ENCODE measurements around the gene MAP3K14.

Gene MAP3K14

DNA sequence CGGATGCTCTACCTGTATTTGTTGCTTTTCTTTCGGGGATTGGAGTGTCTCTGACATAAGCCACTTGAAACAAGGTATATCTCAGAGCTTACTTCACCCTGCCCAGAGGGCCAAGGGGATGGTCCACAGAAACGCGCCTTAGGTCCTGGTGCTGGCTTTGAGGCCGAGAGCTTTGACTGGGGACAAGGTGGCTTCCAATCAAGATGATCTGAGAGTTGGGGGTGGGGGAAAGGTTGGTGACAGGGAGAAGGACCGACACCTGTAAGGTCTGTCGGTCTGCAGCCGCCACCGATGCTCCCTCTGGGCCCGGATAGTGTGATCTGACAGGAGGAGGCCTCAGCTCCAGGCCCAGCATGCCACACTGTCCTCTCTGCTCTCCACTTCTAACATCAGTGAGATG is 33.1 kb downstream of the MAP3K14 start:
- no peak for DNase-seq (ENCODE audit: low read depth, low spot score)

GRCh38 chr17:45282683-45283644 is 33.9 kb downstream of the MAP3K14 start:
- peak; percentile 77 for DNase-seq (ENCODE audit: low read depth, low spot score)

DNA sequence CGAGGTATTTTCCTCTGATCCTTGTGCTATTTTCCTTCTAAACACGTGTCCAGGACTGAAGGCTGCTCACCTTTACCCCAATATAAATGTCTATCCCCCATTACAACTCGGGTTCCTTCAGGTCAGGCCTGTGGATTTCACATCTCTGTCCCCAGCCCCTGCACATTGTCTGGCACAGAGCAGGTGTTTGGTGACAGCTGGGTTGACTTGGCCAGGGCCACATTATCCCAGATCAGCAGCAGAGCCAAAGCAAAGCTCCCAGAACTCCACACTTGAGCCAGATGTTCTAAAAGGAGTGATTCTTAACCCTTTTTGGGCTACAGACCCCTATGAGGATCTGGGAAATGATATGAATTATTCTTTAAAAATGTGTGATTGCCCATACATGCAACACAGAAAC is 36.9 kb downstream of the MAP3K14 start:
- DNase-seq (ENCODE audit: low read depth, low spot score): no peak

GRCh38 chr17:45277992-45278391 is 38.8 kb downstream of the MAP3K14 start:
- peak; percentile 81 for DNase-seq (ENCODE audit: low read depth, low spot score)

DNA sequence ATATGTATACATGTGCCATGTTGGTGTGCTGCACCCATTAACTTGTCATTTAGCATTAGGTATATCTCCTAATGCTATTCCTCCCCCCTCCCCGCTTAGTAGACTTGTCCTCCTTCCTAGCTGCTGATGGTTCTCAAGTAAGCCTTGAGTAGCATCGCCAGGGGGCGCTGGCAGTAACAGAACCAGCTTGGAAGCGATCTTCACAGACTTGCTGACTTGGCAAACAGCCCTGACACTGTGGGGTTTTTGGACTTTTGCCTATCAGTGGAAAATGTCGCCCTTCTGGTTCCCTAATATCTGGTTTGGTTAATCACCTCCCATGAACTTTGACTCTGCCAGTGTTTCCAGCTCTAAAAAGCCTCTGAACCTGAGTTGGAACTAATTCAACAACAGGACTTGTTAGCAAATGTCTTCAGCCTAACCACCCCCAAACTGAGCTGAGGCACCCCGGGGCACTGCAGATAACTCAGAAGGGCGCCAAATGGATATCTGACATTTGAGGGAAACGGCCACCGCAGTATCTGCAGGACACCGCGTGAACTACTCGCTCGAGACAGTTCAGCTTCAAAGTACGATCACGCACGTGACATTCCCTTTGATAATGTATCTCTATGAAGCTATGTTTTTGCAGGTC is 39.5 kb downstream of the MAP3K14 start:
- DNase-seq (ENCODE audit: low read depth, low spot score): peak; percentile 94

DNA sequence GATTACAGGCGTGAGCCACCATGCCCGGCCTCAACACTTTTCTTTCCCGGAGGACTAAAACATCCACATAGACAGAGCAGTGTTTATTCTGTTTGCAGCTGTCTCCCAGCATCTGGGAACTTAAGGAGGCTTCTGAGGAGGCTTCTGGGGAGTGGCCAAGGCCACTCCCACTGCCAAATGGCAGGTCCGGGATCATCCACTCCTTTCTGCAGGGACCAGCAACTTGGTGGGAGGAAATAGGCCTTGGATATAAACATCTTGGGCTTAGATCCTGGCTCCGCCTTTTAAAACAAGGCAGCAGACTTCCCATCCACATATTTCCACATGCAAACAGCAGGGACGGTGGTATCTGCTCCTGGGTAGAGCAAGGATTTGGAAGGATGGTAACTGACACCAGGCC is 40.8 kb downstream of the MAP3K14 start:
- no peak for DNase-seq (ENCODE audit: low read depth, low spot score)

DNA sequence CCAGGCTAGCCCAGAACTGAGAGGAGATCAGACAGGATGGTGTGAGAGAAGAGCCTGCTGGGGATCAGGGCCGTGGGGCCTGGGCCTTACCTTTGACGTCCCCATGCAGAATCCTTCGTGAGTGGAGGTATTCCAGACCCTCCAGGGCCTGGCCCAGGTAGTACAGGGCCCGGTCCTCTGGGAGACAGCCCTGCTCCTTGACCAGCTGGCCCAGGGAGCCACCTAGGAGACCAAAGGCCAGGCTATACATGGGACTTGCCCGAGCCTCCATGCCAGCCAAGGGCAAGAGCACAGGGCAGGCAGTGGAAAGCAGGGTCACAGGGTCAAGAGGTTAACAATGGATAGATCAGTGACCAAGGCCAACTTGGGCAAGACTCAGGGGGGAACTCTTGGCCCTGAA is 42.8 kb downstream of the MAP3K14 start:
- no peak for DNase-seq (ENCODE audit: low read depth, low spot score)

GRCh38 chr17:45273551-45273957 is 43.3 kb downstream of the MAP3K14 start:
- no peak for DNase-seq (ENCODE audit: low read depth, low spot score)

DNA sequence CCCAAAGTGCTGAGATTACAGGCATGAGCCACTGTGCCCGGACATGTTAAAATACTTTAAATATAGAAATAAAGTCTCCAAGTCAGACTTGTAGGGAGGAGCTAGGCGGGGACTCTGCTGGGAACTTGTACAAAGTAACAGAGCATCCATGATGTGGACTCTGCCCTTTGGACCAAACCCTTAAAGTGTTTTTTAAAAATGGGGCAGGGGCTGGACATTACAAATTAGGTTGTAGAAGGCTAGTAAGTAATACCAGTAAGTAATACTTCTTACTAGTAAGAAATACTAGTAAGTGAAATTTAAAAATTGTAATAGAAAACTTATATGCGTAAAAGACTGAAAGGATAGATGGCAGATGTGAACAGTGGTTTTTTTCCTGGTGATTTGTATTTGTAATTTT is 45.2 kb downstream of the MAP3K14 start:
- no peak for DNase-seq (ENCODE audit: low read depth, low spot score)

DNA sequence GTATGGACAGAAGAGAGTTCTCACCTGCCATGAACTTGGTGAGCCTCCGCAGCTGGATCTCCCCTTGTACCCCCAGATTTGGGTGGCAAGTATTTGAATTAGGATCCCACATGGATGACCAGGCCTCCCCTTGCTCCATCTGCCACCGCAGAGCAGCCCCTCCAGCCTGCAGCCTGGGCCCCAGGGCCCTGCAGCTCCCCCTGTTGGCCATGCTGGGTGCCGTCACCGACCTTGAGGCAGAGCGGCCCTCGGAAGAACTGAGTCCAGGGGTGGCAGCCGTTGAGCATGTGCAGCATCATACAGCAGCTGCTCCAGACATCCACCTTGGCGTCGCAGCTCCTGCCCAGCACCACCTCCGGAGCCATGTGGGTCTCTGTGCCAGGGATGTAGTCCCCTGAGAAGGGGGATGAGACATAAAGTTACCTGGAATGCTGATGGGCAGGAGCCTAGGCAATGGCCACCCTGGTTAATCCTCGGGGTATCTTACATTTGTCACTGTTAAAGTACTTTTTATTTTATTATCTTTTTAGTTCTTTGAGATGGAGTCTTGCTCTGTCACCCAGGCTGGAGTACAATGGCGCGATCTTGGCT is 45.9 kb downstream of the MAP3K14 start:
- no peak for DNase-seq (ENCODE audit: low read depth, low spot score)

DNA sequence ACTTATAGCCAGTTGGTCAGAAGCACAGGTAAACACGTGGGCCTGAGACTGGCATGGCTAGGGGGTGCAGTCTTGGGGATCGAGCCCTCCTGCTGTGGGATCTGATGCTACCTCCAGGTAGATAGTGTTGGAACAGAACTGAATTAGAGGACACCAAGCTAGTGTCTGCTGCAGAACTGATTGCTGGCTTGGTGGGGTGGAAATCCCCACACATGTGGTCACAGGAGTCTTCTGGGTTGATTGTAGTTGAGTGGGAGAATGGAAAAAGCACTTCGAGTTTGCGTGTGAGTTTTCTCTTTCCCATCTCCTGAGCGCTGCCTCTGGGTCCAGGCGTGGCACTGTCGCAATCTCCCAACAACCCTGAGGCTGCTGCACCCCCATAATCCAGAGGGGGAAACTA is 46.9 kb downstream of the MAP3K14 start:
- DNase-seq (ENCODE audit: low read depth, low spot score): no peak

DNA sequence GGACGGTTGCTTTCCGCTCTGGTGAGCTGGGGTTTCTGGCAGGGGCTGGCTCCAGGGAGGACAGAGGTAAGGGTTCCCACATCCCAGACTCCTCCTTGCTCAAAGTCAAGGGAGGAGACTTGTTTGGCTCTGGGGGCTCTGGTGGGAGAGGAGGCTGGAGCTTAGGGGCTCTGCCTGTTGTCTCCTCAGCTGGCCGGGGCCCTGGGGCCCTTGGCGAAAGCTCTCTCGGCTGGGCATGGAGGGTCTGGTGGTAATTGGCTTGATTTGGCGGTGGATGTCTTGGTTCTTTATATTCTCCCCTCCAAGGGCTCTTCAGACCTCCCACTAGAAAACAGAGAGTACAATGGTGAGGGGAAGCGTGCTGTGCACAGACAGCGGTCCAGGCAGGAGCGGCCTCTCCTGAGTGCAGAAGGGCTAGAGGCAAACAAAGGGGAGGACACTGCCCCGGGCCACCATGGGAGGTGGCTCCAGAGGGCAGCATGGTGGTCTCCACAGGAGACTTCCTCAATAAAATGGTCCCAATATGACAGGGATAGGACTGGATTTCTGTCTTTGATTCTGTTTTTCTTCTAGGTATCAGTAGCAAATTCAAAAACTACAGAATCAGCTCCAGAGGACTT is 49.3 kb downstream of the MAP3K14 start:
- no peak for DNase-seq (ENCODE audit: low read depth, low spot score)

- no peak for DNase-seq (ENCODE audit: low read depth, low spot score)
These were observed 50.4 kb downstream of the MAP3K14 start for GRCh38 chr17:45266372-45266926.

- DNase-seq (ENCODE audit: low read depth, low spot score): peak; percentile 92
These were observed 51.0 kb downstream of the MAP3K14 start for GRCh38 chr17:45265821-45266220.

DNA sequence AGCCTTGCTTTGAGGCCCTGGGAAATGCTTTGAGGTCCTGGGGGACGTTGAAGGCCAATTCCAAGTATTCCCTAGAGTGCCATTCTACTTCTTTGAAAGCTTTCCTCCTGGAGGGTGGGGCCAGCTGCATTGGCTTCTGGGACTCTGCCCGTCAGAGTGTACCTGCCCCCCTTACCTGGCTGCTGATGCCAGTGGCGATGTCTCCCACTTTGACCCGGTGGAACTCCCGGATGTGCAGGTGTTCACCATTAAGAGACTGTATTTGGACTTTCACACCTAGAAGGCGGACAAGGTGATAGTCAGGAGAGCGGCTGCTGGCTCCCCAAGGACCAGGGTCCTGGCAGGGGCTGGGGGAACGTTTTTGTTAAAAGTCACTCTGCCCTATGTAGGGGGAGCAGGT is 51.8 kb downstream of the MAP3K14 start:
- DNase-seq (ENCODE audit: low read depth, low spot score): no peak

GRCh38 chr17:45264430-45264829 is 52.4 kb downstream of the MAP3K14 start:
- no peak for DNase-seq (ENCODE audit: low read depth, low spot score)

- DNase-seq (ENCODE audit: low read depth, low spot score): no peak
These were observed 53.4 kb downstream of the MAP3K14 start for GRCh38 chr17:45263477-45263860.

GRCh38 chr17:45262516-45263476 is 54.0 kb downstream of the MAP3K14 start:
- DNase-seq (ENCODE audit: low read depth, low spot score): peak; percentile 56

DNA sequence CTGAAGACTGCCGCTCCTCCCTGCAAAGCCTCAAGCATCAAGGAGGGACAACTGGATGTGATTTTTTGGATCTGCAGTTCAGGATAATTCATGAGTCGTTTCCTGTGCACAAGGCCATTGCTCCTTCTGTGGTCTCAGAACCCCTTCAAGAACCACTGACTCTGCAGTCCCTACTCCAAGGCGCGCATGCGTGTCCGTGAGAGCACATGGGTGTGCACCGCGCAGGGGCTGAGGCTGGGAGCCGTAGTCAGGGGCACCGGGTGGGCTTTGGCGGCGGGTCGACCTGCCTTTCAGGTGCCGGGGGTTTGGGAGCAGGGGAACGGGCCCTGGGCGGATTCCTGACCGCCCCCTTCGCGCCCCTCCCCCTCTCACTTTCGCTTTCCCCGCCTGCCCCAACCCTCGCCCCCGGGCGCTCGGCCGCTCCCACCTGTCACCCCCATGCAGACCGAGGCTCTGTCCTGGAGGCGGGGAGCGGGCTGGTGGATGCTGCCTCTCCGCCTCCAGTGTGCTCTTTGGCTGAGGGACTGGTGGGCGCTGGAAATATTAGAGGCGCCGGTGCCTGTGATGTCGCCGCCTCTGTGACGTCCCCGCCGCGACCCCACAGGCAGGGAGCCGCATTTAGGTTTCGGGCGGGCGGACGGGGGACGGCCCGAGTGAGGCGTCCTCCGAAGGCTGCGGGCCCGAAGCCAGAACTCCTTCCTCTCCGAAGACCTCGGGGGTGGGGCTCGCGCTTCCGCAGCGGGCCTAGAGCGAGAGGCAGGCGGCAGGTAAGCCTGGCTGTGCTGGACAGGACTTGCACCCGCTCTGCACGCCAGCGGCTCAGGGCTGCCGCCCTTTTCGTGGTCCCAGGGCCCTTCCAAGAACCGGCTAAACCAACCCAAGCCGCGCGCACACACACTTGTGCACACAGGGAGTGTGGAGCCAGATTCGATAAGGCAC is 55.0 kb downstream of the MAP3K14 start, which contains the start of gene SPATA32:
SPATA32 (minus strand) TSS at position 518 of the 939 bp plus-strand sequence; CDS start at position 440, 78 bp downstream.
- peak; percentile 39 for DNase-seq (ENCODE audit: low read depth, low spot score)

All from astrocyte of the hippocampus (primary cell).